ENCODE results near the gene STK16.

STK16 gene

GRCh38 chr2:219213486-219214071, 31.7 kb upstream of the STK16 start:
- DNase-seq, result no peak

- DNase-seq, result no peak
These were observed 31.1 kb upstream of the STK16 start for GRCh38 chr2:219214141-219214540.

- no peak for DNase-seq
These were observed 30.5 kb upstream of the STK16 start for GRCh38 chr2:219214786-219215185.

- no peak for DNase-seq
These were observed 29.3 kb upstream of the STK16 start for GRCh38 chr2:219215871-219216534.

- no peak for DNase-seq
These were observed 28.8 kb upstream of the STK16 start for GRCh38 chr2:219216535-219216915.

- DNase-seq, result peak in 47 of 56 donors; percentile 31 to 89 (median 69)
These were observed 27.0 kb upstream of the STK16 start for GRCh38 chr2:219218217-219218731.

- DNase-seq, result peak; percentile 68 to 99 (median 94)
These were observed 26.3 kb upstream of the STK16 start, which contains the start of gene ABCB6 for GRCh38 chr2:219218732-219219701. Gene ABCB6, minus strand, starts transcription at chr2:219218958. Its CDS starts 285 bp downstream, at chr2:219218673.

- no peak for DNase-seq
These were observed 25.3 kb upstream of the STK16 start for GRCh38 chr2:219219784-219220532.

GRCh38 chr2:219220652-219221402, 24.5 kb upstream of the STK16 start:
- peak in 1 of 56 donors; percentile 16 for DNase-seq

GRCh38 chr2:219221957-219222518, 23.2 kb upstream of the STK16 start:
- DNase-seq, result no peak

GRCh38 chr2:219223831-219224610, 21.3 kb upstream of the STK16 start:
- DNase-seq, result no peak

GRCh38 chr2:219225350-219225749, 19.9 kb upstream of the STK16 start:
- no peak for DNase-seq

GRCh38 chr2:219228041-219228910, 17.0 kb upstream of the STK16 start:
- DNase-seq, result peak in 1 of 56 donors; percentile 21

- DNase-seq, result no peak
These were observed 16.4 kb upstream of the STK16 start for GRCh38 chr2:219228911-219229304.

GRCh38 chr2:219229305-219230058, 15.8 kb upstream of the STK16 start, which contains the start of the genes ANKZF1 and ATG9A:
Gene ANKZF1, plus strand, starts transcription at chr2:219229806. Its CDS starts 452 bp downstream, at chr2:219230258.
Gene ATG9A, minus strand, starts transcription at chr2:219229636. Its CDS starts 1,612 bp downstream, at chr2:219228024.
- DNase-seq, result peak; percentile 76 to 99 (median 98)

- peak in 2 of 56 donors; percentile 49 to 60 for DNase-seq
These were observed 15.2 kb upstream of the STK16 start for GRCh38 chr2:219230059-219230540.

- no peak for DNase-seq
These were observed 10.9 kb upstream of the STK16 start for GRCh38 chr2:219234331-219234730.

Data from nucleus accumbens (tissue), 56 donors.